Activated CD4-positive, alpha-beta memory T cell treated with anti-CD3 and anti-CD28 coated beads for 36 hours (primary cell): Measurements from ENCODE around the gene GRIN1. TPM values are rescaled to one million over a fixed set of nuclear protein-coding genes. Genes with fewer than 3 reads are reported as not detected.
"Not testable (repeated sequence)": the region's sequence is repeated elsewhere in the genome, so short reads cannot be mapped to it uniquely, and the experiment has no call there.

Experiments
- CTCF ChIA-PET: fragments of 350-600 bp; sonication (Branson Sonifier 250); formaldehyde crosslinking; loops from one replicate; lab custom pipeline; 2021; ENCODE audit warnings: antibody characterized with exemption, inconsistent platforms; lab: Charles Lee
- POLR2A ChIA-PET: fragments of 350-600 bp; sonication (Branson Sonifier 250); formaldehyde crosslinking; loops from one replicate; lab custom pipeline; 2021; ENCODE audit warnings: antibody characterized with exemption; lab: Charles Lee
- DNase-seq: peaks from one replicate; pipeline ENCODE4 v3.0.0-alpha.2; 2020
- H3K27ac Mint-ChIP-seq: one replicate; pipeline ENCODE4 v1.8.0; 2021; ENCODE audit warnings: mixed read lengths
- H3K27me3 Mint-ChIP-seq: one replicate; pipeline ENCODE4 v1.8.0; 2021; ENCODE audit warnings: mixed read lengths
- H3K36me3 Mint-ChIP-seq: one replicate; pipeline ENCODE4 v1.8.0; 2021; ENCODE audit warnings: mixed read lengths
- H3K4me1 Mint-ChIP-seq: one replicate; pipeline ENCODE4 v1.8.0; 2021; ENCODE audit warnings: low read depth, mixed read lengths
- H3K4me3 Mint-ChIP-seq: one replicate; pipeline ENCODE4 v1.8.0; 2021; ENCODE audit warnings: mild to moderate bottlenecking, mixed read lengths
- H3K9me3 Mint-ChIP-seq: one replicate; pipeline ENCODE4 v1.8.0; 2021; ENCODE audit warnings: mixed read lengths
- intact Hi-C: fragments of 100-400 bp; cut with micrococcal nuclease; formaldehyde crosslinking; loops from one replicate; pipeline ENCODE4 v1.15.1; 2023
- total RNA-seq, 2 experiments: library from RNA; stranded (reverse); gene quantifications; one replicate each; pipeline ENCODE4 v1.2.3, GENCODE V29; 2021

GRIN1 gene
- total RNA-seq, 2 experiments from 2014 or later = not detected

DNA sequence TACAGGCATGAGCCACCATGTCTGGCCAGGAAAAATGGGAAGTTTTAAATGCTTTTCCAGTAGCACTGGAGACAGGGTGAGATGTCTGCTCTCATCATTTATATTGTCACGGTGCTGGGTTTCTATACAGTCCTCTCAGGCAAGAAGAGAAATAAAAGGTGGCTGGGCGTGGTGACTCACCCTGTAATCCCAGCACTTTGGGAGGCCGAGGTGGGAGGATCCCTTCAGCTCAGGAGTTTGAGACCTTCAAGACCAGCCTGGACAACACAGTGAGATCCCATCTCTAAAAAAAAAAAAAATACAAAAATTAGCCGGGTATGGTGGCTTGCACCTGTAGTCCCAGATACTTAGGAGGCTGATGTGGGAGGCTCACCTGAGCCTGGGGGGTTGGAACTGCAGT is 4.8 kb upstream of the GRIN1 start:
- no peak overlapping the region for H3K27ac Mint-ChIP-seq
- H3K27me3 Mint-ChIP-seq = peaks cover 22% of the 10 kb centered on the region
- intact Hi-C loops = no loop called here
- no peak overlapping the region for H3K4me3 Mint-ChIP-seq
- CTCF ChIA-PET = no interaction called here
- no peak for DNase-seq
- peaks cover 2% of the 10 kb centered on the region for H3K4me1 Mint-ChIP-seq
- H3K9me3 Mint-ChIP-seq = no peaks in the 10 kb centered on the region
- POLR2A ChIA-PET = no interaction called here
- H3K36me3 Mint-ChIP-seq = no peaks in the 10 kb centered on the region

DNA sequence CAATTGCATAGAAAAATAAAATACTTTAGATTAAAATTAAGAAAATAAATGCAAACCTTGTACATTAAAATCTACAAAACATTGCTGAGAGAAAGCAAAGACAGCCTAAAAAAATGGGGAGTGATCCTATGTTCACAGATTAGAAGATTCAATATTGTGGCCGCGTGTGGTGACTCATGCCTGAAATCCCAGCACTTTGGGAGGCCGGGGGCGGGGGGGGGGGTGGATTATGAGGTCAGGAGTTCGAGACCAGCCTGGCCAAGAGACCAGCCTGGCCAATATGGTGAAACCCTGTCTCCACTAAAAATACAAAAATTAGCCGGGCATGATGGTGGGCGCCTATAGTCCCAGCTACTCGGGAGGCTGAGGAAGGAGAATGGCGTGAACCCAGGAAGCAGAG is 3.8 kb upstream of the GRIN1 start:
- DNase-seq, H3K36me3 Mint-ChIP-seq, H3K4me1 Mint-ChIP-seq, H3K27ac Mint-ChIP-seq, CTCF ChIA-PET, intact Hi-C loops, H3K4me3 Mint-ChIP-seq, H3K9me3 Mint-ChIP-seq: not testable (repeated sequence)
- POLR2A ChIA-PET = interaction anchor here (0.6 kb wide), 1 partner anchor 87 kb away, joined by 3 read pairs; no protein-coding TSS in a partner anchor
- H3K27me3 Mint-ChIP-seq = peaks cover 30% of the 10 kb centered on the region

DNA sequence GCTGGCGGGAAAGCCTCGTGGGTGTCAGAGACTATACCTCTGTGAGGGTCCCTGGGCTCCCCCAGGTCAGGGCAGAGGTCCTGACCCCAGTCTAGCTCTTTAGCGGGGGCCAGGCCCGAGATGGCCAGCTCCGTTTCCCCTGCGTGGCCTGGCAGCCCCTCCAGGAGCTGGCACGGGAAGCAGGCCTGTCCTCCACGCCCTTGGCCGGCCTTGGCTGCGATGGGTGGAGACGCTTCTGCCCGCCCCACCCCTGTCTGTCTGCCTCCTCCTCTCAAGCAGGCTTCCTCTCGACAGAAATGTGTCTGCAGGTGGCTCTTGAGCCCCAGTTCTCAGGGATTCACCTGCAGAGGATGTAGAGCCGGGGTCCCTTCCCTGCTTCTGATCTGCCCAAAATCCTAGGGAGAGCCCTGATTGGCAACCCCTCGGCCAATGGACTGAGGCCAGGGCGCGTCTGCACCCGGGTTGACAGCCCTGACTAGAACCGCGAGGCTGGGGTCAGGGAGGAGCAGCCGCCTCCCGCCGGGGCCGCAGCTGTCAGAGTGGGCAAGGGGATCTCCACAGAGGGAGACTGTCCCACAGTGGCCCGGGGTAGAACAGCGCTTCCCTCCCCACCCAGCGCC is 2.6 kb upstream of the GRIN1 start:
- Mint-ChIP-seq H3K4me1 (no peaks in the 10 kb centered on the region), H3K9me3 (no peaks in the 10 kb centered on the region), H3K27me3 (peaks cover 39% of the 10 kb centered on the region), H3K36me3 (no peaks in the 10 kb centered on the region), H3K4me3 (no peak overlapping the region), H3K27ac (no peak overlapping the region)
- CTCF ChIA-PET = interaction anchor here (1.3 kb wide), 1 partner anchor 38 kb away, joined by 3 read pairs; no protein-coding TSS in a partner anchor
- intact Hi-C loops = no loop called here
- DNase-seq = no peak
- POLR2A ChIA-PET = no interaction called here

DNA sequence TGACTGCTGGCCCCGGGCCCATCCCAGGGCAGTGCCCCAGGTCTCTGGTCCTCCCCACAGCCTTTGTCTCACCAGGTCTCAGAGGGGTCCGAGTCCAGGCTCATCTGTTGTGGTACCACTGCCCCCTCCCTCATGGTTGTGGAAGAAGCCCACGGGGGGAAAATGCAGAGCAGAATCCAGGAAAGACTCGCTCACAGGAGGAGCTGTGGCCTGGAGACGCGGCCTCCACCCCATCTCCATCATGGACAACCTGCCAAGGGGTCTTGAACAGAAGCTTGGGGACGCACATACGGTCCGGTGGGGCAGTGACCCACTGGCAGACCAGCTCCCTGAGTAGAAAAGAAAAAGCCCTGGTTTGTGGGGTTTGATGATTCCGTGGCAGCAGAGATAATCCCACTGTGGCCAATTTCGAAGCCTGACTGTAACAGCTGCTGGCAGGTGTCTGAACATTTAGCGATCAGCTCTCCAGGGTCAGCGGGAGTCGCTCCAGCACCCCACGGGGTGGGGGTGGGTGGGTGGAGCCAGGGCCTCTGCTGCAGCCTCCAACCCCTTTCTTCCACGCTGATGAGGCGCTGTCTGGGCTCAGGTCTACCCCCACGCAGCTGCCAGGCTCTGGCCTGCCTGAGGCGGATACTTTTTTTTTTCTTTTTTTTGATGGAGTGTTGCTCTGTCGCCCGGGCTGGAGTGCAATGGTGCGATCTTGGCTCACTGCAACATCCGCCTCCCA is 1.9 kb upstream of the GRIN1 start:
- CTCF ChIA-PET = interaction anchor here (1.0 to 1.3 kb wide), 3 partner anchors 20 to 90 kb away, joined by 3 to 4 read pairs (median 3); no protein-coding TSS in a partner anchor

DNA sequence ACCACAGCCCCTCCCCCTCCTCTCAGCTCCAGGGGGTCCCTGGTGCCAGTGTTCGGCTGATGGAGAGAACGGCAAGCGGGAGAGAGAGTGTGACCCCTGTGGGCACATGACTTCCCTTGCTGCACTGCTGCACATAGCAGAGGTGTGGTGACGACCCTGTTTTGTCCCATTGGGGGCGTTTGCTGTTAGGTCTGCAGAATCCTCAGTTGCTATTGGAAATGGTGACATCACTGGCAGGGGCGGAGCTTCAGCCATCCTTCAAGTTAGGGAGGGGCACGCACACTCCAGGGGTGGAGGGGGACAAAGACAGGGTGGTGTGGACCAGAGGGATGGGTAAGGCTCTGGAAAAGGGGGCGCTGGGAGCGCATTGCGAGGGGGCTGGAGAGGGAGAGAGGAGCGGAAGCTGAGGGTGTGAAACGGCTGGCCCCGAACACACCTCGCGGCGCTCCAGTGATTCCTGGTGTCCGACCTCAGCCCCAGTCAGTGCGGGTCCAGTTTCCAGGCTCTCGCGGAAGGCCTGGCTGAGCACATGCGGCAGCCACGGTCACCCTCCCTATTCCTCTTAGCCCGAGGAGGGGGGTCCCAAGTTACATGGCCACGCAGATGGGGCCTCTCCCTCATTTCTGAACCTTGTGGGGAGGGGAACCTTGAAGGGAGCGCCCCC is 764 bp upstream of the GRIN1 start:
- ChIA-PET CTCF (interaction anchor here (1.0 kb wide), 2 partner anchors 19 to 92 kb away, joined by 3 to 4 read pairs; no protein-coding TSS in a partner anchor), POLR2A (no interaction called here)
- Mint-ChIP-seq H3K27me3 (peaks cover 47% of the 10 kb centered on the region), H3K9me3 (no peaks in the 10 kb centered on the region), H3K27ac (no peak overlapping the region), H3K36me3 (no peaks in the 10 kb centered on the region), H3K4me3 (no peak overlapping the region), H3K4me1 (no peaks in the 10 kb centered on the region)
- intact Hi-C loops = no loop called here
- DNase-seq = no peak

More for the DNA sequence above, 1.9 kb upstream of the GRIN1 start:
- intact Hi-C loops = no loop called here
- POLR2A ChIA-PET = no interaction called here
- H3K4me1 Mint-ChIP-seq = no peaks in the 10 kb centered on the region
- H3K27me3 Mint-ChIP-seq = peaks cover 42% of the 10 kb centered on the region
- no peak overlapping the region for H3K27ac Mint-ChIP-seq
- H3K4me3 Mint-ChIP-seq = no peak overlapping the region
- H3K36me3 Mint-ChIP-seq = no peaks in the 10 kb centered on the region
- no peaks in the 10 kb centered on the region for H3K9me3 Mint-ChIP-seq
- DNase-seq = no peak

DNA sequence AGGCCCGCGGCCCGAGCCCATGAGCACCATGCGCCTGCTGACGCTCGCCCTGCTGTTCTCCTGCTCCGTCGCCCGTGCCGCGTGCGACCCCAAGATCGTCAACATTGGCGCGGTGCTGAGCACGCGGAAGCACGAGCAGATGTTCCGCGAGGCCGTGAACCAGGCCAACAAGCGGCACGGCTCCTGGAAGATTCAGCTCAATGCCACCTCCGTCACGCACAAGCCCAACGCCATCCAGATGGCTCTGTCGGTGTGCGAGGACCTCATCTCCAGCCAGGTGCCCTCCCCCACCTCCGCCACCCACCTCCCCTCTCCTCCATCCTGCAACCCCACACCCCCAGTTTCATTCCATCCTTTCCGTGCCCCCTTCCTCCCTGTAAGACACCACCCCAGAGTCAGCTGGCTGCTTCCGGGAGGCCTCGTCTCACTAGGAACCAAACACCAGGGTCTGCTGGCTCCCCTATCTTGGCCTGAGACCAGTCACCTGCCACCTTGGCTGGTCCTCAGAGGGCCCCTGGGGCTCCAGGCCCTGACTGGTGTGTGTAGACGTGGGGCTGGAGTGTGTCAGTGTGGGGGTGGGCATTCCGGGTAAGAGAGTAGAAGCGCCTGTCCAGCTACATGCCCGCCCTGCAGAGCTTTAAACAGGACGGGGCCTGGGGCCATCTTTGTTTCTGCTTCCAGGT is 655 bp downstream of the GRIN1 start:
- CTCF ChIA-PET = interaction anchor here (0.6 to 0.8 kb wide), 3 partner anchors 10 to 313 kb away, joined by 3 read pairs; no protein-coding TSS in a partner anchor
- H3K27ac Mint-ChIP-seq = no peak overlapping the region
- intact Hi-C loops = no loop called here
- POLR2A ChIA-PET = no interaction called here
- H3K4me3 Mint-ChIP-seq = no peak overlapping the region
- H3K36me3 Mint-ChIP-seq = no peaks in the 10 kb centered on the region
- H3K27me3 Mint-ChIP-seq = peaks cover 47% of the 10 kb centered on the region
- DNase-seq = no peak
- H3K9me3 Mint-ChIP-seq = no peaks in the 10 kb centered on the region
- H3K4me1 Mint-ChIP-seq = no peaks in the 10 kb centered on the region

DNA sequence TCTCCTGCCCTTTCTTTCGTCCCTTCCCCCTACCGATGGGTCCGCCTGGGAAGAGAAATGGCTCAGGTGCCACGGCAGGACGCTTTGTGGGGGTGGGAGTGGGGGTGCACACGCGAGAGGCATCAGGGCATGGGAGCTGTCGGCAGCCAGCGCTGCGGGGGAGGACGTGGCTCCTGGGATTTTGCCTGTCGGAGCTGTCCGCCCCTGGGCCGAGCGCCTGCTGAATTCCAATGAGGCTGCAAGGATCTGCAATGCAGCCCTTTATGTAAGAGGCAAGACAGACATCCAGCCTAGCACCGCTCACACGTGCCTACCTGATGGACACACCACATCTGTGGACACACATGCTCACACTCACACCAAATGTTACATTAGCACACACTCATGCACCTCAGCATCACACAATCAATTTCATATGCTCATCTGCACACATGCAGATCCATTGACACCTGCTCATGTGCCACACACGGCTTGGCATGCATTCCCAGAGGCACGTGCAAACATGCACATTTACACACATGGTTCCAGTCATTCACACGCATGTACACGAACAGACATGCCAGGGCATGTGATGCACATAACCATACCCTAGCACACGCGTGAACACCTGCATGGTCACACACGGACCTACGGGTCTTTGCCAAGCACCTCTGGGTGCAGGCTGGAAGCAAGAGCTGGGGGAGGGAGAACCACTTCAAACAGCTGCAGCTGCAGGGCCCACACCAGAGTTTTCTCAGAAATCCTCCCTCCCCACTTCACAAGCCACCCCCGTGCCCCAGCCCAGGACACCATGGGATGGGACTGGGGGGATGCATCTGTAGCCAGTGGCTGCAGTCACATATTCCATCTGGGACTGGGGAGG is 1.4 kb downstream of the GRIN1 start:
- Mint-ChIP-seq H3K4me3 (no peak overlapping the region), H3K9me3 (no peaks in the 10 kb centered on the region), H3K36me3 (no peaks in the 10 kb centered on the region), H3K27ac (no peak overlapping the region), H3K4me1 (no peaks in the 10 kb centered on the region), H3K27me3 (peaks cover 47% of the 10 kb centered on the region)
- CTCF ChIA-PET = interaction anchor here (0.6 to 0.9 kb wide), 3 partner anchors 10 to 314 kb away, joined by 3 read pairs; no protein-coding TSS in a partner anchor
- POLR2A ChIA-PET = no interaction called here
- intact Hi-C loops = no loop called here
- no peak for DNase-seq

DNA sequence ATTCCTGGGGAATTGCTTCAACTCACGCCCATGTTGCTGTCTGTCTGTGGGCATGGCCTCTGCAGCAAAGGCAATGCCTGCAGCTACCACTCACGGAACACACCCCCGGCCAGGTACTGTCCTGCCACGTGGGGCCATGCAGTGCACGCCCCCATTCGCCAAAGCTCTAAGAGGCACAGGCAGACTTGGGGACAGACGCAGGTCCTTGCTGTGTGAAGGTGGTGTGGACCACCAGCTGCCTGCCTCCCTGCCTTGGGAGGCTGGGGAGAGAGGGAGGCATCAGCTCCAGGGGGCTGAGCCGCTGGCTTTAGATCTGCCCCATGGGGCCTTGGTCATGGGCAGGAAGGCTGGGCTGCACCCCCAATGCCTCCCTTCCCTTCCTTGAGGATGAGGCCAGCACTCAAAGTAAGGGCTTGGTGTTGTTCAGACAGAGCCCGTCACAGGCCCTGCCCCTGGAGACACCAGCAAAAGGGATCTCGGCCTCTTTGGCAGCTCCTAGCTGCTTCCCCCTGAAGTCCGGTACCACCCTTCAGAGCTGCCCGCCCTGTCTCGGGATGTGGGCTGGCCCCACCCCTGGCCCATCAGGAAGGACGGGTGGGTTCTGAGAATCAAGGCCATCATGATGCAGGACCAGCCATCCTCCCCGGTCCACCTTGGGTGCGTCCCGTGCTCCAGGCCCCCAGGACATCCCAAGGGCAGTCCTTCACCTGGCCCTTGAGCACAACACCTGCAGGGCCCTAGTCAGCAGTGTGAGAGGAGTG is 2.3 kb downstream of the GRIN1 start:
- Mint-ChIP-seq H3K36me3 (no peaks in the 10 kb centered on the region), H3K4me3 (no peak overlapping the region), H3K4me1 (no peaks in the 10 kb centered on the region), H3K27ac (no peak overlapping the region), H3K9me3 (no peaks in the 10 kb centered on the region), H3K27me3 (peaks cover 42% of the 10 kb centered on the region)
- intact Hi-C loops = no loop called here
- ChIA-PET CTCF (interaction anchor here (0.9 to 1.0 kb wide), 2 partner anchors 8 to 9 kb away, joined by 3 read pairs; no protein-coding TSS in a partner anchor), POLR2A (no interaction called here)
- no peak for DNase-seq

DNA sequence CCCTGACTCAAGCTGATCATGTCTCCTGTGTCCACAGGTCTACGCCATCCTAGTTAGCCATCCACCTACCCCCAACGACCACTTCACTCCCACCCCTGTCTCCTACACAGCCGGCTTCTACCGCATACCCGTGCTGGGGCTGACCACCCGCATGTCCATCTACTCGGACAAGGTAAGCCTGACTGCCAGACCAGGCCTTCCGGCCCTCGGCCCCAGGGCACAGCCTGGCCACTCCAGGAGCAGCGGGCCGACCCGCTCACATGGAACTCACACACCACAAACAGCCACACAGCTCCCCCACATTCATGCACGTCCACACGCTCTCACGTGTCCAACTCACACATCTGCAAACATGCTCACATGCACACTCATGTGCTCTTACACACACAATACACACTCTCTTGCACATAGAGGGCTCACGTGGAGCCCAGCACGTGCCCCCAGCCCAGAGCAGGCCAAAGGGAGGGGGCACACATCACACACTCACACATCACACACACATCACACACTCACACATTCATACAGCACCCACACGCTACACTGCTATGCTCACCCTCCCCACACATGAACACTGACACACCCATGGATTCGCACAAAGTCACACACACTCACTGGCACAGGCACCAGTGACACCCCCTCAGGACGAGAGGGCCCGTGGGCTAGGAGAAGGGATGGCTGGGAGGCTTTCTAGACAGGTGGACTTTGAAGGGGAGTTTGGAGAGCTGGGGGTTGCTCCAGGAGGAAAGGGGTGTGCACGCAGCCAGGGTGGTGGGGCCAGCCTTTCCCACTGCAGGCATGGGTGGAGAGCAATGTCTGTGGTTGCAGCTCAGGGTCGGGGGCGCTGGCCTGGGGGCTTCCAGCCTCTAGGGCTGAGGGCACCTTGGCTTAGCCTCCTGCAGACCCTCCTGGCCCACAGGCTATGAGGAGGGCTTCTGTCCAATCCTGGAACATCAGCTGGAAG is 3.3 kb downstream of the GRIN1 start:
- no peaks in the 10 kb centered on the region for H3K36me3 Mint-ChIP-seq
- H3K27me3 Mint-ChIP-seq = peaks cover 44% of the 10 kb centered on the region
- no peaks in the 10 kb centered on the region for H3K4me1 Mint-ChIP-seq
- ChIA-PET POLR2A (no interaction called here), CTCF (interaction anchor here (1.0 kb wide), 1 partner anchor 9 kb away, joined by 3 read pairs; no protein-coding TSS in a partner anchor)
- H3K4me3 Mint-ChIP-seq = no peak overlapping the region
- no peak overlapping the region for H3K27ac Mint-ChIP-seq
- DNase-seq = no peak
- H3K9me3 Mint-ChIP-seq = no peaks in the 10 kb centered on the region
- intact Hi-C loops = no loop called here

DNA sequence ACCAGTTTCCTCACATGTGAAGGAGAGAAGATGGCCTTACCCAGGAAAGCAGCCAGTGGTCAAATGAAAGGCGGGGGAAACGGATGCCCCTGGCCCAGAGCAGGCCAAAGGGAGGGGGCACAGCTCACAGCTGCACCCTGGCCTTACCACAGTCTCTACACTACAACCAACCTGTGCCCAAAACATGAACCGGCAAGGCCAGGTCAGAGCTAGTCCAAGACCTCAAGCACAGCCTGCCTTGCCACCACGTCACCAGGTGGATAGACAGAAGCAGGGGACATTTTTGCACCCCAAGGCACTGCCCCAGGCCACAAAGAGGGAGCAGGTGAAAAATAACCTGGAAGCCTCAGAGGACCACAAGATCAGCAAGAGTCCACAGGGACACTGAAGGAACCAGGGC is 4.5 kb downstream of the GRIN1 start:
- no peaks in the 10 kb centered on the region for H3K36me3 Mint-ChIP-seq
- H3K4me1 Mint-ChIP-seq = no peaks in the 10 kb centered on the region
- intact Hi-C loops = no loop called here
- CTCF ChIA-PET = interaction anchor here (0.9 kb wide), 1 partner anchor 472 kb away, joined by 3 read pairs; no protein-coding TSS in a partner anchor
- H3K27me3 Mint-ChIP-seq = peaks cover 36% of the 10 kb centered on the region
- H3K9me3 Mint-ChIP-seq = no peaks in the 10 kb centered on the region
- POLR2A ChIA-PET = no interaction called here
- no peak for DNase-seq
- H3K4me3 Mint-ChIP-seq = no peak overlapping the region
- no peak overlapping the region for H3K27ac Mint-ChIP-seq
